Esophagus muscularis mucosa (tissue), 3 donors: ENCODE data around the gene CFB.

Source experiments
- POLR2A ChIP-seq: fragments of 450-650 bp; IDR thresholded peaks from one replicate; pipeline ENCODE4 v1.6.1; 2017; ENCODE audit warnings: antibody characterized with exemption, moderate library complexity, mild to moderate bottlenecking, low read depth
- TF ChIP-seq, protein P1 (sequence below), 3 experiments: fragments of 200-600 bp in 2 of 3; fragments of 450-650 bp in 1 of 3; sonication (generic) in 2 of 3; IDR thresholded peaks; one replicate each; pipeline ENCODE4 v1.5.1; 2017 to 2019; ENCODE audit warnings: antibody characterized with exemption in 3 of 3, mild to moderate bottlenecking in 2 of 3, moderate library complexity in 1 of 3

DNA sequence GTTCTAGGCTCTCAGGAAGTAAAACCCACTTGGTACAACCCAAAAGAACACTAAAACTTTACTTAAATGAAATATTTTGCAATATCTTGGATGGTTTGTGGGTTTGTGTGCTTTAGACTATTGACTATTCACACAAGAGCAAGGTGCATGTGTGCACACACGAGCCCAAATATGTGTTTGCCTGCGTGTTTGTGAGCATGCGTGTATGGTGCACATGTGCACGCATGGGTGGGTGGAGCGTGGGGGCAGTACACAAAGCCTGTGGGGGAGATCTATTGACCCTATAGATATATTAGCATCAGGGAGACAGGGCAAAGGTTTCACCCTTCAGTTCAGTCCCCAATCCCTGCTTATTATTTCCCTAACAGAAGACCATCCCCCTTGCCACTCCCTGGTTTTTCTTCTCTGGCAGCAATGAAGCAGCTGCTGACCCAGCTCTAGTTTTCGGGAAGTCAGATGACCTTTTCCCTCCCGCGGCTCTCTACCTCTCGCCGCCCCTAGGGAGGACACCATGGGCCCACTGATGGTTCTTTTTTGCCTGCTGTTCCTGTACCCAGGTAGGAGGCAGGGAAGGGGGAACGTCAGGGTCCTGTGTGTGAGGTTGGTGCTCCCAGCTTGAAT is 18.5 kb upstream of the CFB start, which contains the start of gene C2:
- TF ChIP-seq, protein P1, sequence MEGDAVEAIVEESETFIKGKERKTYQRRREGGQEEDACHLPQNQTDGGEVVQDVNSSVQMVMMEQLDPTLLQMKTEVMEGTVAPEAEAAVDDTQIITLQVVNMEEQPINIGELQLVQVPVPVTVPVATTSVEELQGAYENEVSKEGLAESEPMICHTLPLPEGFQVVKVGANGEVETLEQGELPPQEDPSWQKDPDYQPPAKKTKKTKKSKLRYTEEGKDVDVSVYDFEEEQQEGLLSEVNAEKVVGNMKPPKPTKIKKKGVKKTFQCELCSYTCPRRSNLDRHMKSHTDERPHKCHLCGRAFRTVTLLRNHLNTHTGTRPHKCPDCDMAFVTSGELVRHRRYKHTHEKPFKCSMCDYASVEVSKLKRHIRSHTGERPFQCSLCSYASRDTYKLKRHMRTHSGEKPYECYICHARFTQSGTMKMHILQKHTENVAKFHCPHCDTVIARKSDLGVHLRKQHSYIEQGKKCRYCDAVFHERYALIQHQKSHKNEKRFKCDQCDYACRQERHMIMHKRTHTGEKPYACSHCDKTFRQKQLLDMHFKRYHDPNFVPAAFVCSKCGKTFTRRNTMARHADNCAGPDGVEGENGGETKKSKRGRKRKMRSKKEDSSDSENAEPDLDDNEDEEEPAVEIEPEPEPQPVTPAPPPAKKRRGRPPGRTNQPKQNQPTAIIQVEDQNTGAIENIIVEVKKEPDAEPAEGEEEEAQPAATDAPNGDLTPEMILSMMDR (IDR thresholded peaks at IDR 0.05) = no peak
- TF ChIP-seq POLR2A = no peak
